ENCODE results near the gene TBC1D22A.
A peak's percentile ranks its signal among the peaks of the same experiment; 100 is the strongest.
"Not testable (repeated sequence)": the region's sequence is repeated elsewhere in the genome, so short reads cannot be mapped to it uniquely, and the experiment has no call there.

Gene TBC1D22A

GRCh38 chr22:47116426-47117341, 354.2 kb downstream of the TBC1D22A start:
- no peak for DNase-seq

GRCh38 chr22:47117442-47117841, 355.0 kb downstream of the TBC1D22A start:
- DNase-seq = not testable (repeated sequence)

DNA sequence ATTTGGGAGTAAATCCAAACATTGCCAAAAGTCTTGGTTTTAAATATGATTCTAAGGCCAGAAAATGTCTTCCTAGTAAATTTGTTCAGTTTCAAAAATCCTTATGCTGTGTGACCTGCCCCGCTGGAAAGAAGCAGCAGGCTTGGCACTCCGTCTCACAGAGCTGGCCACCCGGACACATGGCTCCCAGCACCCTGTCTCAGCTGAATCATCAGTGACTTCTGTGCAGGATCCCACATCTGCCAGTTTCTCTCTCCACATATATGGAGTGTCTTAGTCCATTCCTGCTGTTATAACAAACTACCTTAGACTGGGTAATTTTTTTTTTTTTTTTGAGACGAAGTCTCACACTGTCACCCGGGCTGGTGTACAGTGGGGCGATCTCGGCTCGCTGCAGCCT, 356.7 kb downstream of the TBC1D22A start:
- no peak for DNase-seq

DNA sequence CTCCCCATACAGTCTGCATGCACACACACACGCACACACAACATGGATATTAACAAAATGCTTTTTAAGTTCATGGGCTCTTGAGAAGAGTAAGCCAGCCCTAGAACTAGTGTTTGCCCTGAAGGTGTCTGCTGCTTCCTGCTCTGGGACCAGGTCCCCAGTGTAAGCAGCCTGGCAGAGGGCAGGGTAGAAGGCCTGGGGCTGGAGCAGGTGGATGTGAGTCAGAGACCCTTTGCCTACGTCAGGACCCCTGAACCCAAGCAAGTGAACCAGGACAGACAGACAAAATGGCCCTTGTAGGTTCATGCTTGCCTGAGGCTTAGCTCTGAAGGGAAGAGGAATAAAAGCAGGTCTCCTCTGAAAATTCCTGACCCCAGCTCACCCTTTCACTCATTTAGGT, 357.9 kb downstream of the TBC1D22A start:
- DNase-seq = no peak

- DNase-seq = no peak
These were observed 359.3 kb downstream of the TBC1D22A start for GRCh38 chr22:47121791-47122190.

- DNase-seq = no peak
These were observed 360.1 kb downstream of the TBC1D22A start for GRCh38 chr22:47122441-47123000.

DNA sequence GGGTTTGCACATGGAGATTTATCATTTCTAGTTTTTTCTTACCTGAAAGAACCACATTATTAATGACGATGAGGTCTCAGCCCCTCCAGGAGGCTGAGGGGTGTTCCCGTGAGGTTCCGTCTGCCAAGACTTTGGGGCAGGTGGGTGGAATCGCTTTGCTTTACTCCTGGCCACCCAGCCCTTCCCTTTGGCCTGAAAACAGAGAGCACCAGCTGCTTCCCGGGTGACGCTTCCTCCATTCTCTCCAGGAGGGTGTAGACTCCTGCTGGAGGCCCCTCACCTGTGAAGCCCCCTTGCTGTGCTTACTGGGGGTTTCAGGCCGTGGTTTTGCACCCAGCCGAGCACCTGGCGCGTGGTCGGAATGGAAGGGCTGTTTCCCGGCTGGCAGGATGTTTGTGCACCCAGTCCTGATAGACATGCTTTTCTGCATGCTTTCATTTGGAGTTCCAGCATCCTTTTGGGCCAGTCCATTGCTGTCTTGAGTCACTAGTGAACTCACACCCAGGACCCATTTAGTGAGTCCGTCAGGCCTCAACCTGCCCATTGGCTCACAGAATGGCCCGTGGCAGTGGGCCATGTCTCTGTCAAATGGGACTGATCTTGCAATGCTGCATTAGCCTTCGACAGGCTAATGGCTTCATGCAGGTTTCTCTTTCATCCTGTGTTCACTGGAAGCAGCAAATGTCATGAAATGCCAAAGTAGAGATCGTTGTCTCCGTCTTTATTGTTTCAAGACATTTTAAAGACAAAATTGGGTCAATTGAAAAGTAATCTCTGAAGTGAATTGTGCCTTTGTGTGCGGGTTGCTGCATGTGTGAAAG, 360.8 kb downstream of the TBC1D22A start:
- no peak for DNase-seq

GRCh38 chr22:47123827-47124442, 361.5 kb downstream of the TBC1D22A start:
- no peak for DNase-seq

GRCh38 chr22:47124451-47124881, 362.0 kb downstream of the TBC1D22A start:
- DNase-seq = no peak

GRCh38 chr22:47124961-47125360, 362.5 kb downstream of the TBC1D22A start:
- DNase-seq = no peak

- no peak for DNase-seq
These were observed 363.2 kb downstream of the TBC1D22A start for GRCh38 chr22:47125603-47126002.

GRCh38 chr22:47126344-47126811, 363.9 kb downstream of the TBC1D22A start:
- no peak for DNase-seq

GRCh38 chr22:47127441-47127871, 365.0 kb downstream of the TBC1D22A start:
- no peak for DNase-seq

GRCh38 chr22:47128216-47128615, 365.8 kb downstream of the TBC1D22A start:
- DNase-seq = peak; percentile 42

DNA sequence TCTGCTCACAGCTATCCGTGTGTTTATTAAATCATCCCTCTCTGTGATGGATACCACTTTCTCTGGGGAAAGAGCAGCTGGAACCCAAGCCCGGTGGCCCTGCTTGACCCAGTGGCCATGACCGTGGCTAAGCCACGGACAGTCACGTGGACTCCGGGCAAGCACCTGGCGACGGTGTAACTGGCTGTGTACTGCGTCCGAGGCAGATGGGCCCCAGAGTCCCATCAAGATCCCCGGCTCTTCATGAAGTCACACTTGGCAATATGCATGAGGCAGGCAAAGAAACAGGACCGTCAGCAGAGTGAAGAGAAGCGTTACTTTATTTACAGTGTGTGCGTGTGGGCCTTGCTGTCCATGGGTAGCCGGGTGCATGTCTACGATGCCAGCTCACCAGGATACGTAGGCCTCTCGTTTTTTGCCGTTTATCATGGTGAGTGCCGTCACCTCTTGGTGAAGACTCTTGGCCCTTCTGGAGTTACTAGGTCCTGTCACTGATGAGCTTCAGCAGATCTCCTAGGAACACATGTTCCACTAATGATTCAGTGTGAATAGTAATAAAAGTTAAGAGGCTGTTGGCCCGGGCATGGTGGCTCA, 366.3 kb downstream of the TBC1D22A start:
- DNase-seq = no peak

DNA sequence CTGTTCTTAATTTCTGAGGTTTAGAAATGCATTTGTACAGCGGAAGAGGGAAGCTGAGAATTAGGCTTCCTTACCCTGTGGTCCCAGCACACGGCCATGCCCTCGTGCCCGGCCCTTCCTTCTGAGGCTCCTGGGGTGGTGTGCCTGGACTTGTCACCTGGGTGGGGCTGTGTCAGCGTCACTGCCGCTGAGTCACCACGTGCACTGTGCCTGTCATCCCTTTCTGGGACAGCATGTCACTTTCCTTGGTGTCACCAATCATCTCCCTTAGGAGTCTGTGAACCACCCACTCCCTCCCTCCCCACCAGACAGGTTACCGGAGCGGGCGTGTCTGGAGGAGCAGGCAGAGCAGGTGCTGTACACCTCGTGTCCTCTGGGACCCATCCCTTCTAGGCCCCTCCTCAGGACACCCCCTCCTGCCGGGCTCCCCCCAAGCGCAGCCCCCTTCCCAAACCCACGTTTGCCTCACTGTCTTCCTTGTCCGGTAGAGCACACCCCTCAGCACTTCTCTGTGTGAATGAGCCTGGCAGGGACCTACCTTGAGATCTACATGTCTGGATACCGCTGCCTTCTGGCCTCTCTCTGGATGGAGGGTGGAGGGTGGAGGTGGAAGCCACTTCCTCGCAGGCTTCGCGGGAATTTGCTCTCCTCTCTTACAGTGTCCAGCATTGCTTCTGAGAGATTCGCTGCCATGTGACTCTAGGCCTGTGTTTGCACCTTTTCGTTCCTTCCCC, 367.6 kb downstream of the TBC1D22A start:
- peak; percentile 63 for DNase-seq

DNA sequence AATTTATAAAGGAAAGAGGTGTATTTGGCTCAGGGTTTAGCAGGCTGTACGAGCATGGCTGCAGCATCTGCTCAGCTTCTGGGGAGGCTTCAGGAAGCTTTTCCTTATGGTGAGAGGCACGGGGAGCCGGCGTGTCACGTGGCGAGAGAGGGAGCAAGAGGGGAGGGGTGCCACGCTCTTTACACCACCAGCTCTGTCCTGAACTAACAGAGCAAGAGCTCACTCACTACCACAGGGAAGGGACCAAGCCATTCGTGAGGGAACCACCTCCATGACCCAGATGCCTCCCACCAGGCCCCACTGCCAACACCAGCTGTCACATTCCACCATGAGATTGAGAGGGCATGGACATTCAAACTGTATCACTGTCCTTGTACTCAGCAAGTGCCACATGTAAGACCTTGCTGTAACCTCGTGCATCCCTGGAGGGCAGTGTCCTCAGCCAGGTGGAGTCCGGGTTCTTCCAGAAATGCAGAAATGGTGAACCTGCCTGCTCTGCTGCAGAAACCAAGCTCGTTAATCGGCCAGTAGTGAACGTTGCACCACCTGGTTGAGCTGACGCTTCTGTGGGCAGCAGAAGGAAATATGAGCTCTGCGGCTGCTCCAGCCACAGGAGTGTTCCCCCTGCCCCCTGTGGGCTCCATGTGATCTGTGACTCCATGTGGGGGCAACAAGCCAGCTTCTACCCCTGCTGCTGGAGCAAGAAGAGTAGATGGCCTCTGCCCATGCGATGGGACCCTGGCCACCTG, 368.6 kb downstream of the TBC1D22A start:
- DNase-seq = no peak

GRCh38 chr22:47131632-47132427, 369.4 kb downstream of the TBC1D22A start:
- no peak for DNase-seq

- DNase-seq = no peak
These were observed 370.0 kb downstream of the TBC1D22A start for GRCh38 chr22:47132428-47132825.
